GM18861 (cell line): Measurements from ENCODE around the gene TRIM52.
"Not testable (repeated sequence)": the region's sequence is repeated elsewhere in the genome, so short reads cannot be mapped to it uniquely, and the experiment has no call there.

Experiments
- ATAC-seq: cut with Tn5 transposase; IDR thresholded peaks from one replicate; pipeline ENCODE4 v1.9.1; 2021; ENCODE audit not compliant: unreplicated experiment

The TRIM52 gene

GRCh38 chr5:181217111-181217802 is 43.7 kb downstream of the TRIM52 start:
- ATAC-seq, result peak; percentile 10

DNA sequence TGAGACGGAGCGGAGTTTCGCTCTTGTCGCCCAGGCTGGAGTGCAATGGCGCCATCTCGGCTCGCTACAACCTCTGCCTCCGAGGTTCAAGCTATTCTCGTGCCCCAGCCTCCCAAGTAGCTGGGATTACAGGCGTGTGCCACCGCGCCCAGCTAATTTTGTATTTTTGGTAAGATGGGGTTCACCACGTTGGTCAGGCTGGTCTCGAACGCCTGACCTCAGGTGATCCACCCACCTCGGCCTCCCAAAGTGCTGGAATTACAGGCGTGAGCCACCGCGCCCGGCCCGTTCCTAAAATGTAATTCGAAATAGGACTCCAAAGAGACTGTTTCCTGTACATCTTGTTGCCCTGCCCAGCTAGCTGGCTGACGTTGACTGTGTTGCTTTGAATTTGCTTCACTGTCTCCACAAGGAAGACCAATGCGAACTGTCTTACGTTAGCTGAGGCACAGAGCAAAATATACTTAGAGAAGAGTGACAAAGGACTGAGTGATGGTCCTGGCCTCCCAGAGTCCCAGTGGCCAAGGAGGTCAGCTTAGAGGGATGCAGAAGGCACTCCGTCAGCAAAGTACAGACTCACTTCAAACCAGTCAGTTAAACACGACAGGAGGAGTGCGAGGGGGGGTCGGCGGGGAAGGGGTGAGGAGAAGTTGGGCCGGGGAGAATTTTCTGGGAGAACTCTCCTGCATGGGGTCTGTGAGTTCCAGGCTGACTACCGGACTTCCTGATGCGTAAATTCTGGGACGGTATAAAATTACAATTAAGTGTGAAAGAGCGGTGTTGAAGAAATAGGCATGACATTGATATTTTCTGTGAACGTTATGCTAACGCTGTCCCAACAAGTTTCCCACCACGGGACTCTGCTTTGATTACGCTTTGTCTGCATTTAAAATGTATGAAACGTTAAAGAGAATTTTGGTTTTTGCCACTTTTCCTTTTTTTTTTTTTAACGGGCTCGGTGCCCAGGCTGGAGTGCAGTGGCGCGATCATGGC is 44.6 kb downstream of the TRIM52 start:
- no peak for ATAC-seq

DNA sequence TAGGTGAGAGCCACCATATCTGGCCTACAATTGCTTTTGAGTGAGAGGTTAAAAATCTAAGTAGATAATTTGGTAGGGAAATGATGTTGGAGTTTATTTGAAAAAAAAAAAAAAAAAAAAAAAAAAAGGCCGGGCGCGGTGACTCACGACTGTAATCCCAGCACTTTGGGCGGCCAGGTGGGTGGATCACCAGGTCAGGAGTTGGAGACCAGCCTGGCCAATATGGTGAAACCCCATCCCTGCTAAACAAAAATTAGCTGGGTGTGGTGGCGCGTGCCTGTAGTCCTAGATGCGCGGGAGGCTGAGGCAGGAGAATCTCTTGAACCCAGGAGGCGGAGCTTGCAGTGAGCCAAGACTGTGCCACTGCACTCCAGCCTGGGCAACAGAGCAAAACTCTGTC is 46.7 kb downstream of the TRIM52 start:
- ATAC-seq, result not testable (repeated sequence)

- ATAC-seq, result no peak
Observed at GRCh38 chr5:181212934-181213333, 48.0 kb downstream of the TRIM52 start.

- ATAC-seq, result no peak
Observed at GRCh38 chr5:181212080-181212479, 48.9 kb downstream of the TRIM52 start.

- ATAC-seq, result no peak
Observed at GRCh38 chr5:181211208-181211607, 49.7 kb downstream of the TRIM52 start.

- not testable (repeated sequence) for ATAC-seq
Observed at GRCh38 chr5:181210698-181211097, 50.2 kb downstream of the TRIM52 start.

- not testable (repeated sequence) for ATAC-seq
Observed at GRCh38 chr5:181210148-181210547, 50.8 kb downstream of the TRIM52 start.

DNA sequence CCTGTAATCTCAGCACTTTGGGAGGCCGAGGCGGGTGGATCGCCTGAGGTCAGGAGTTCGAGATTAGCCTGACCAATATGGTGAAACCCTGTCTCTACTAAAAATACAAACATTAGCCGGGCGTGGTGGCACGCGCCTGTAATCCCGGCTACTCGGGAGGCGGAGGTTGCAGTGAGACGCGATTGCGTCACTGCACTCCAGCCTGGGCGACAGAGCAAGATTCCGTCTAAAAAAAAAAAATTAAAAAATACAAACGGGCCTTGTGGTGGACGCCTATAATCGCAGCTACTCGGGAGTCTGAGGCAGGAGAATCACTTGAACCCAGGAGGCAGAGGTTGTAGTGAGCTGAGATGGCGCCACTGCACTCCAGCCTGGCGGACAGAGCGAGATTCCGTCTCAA is 51.9 kb downstream of the TRIM52 start:
- not testable (repeated sequence) for ATAC-seq

- no peak for ATAC-seq
Observed at GRCh38 chr5:181207960-181208253, 53.0 kb downstream of the TRIM52 start.

DNA sequence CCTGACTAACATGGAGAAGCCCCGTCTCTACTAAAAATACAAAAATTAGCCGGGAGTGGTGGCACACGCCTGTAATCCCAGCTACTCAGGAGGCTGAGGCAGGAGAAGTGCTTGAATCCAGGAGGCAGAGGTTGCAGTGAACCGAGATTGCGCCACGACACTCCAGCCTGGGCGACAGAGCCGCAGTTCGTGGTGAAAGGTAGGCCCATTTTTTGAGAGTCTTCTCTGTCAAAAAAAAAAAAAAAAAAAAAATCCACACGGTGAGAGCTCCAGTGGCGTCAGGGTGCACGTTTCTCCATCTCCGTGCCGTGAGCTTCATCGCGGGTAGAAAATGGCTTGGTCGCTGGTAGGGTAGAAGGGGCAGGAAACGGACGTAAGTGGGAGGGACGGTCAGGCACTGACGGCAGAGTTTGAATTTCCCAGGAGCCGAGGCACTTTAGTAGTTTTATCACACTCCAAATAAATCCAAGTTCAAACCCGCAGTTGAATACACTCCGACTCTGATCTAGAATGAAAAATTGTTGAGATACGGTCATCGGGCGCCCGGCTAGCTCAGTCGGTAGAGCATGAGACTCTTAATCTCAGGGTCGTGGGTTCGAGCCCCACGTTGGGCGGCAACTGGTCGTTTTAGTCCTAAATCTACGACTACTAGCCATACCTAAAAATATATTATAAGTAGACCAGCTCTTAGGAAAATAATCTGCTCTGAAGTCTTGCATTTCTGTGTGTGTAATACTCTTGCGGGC is 53.6 kb downstream of the TRIM52 start:
- ATAC-seq, result peak; percentile 29

DNA sequence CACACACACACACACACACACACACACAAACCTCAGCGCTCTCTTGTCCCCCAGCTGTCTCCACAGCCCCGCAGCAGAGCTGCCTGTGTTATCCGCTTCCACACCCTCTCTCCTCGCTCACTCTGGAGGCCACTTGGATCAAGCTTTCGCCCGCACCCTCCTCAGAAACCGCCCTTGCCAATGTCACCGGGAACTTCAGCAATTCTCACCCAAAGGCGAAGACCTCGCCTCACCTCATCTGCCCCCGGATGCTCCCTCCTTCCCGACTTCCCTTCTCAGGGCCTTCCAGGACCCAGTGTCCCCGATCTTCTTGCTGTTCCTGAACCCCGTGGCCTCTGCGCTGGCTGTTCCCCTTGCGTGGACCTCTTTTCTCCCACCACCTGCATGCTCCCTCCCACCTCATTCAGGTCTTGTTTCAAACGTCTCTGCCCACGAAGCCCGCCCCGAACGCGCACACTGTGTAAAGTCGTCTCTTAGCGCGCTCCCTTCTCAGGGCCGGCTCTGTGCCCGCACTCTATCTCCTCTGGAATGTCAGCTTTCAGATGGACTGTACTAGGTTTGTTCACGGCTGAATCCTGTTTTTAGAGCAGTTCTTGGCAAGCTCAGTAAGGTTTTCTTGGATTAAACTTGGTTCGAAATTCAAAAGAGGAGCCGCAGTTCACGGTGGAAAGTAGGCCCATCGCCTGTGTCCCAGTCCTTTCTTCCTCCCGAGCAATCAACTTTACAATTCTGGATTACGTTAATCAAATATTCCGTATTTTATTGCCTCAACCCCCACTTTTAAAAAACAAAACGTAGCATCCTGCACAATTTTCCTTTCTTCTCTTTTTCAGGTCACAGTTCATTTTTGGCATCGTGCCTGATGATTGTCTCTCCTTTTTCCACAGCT is 54.9 kb downstream of the TRIM52 start:
- ATAC-seq, result no peak
